Gastrocnemius medialis (tissue), 4 donors: ENCODE results near the gene ACP2.

ENCODE experiments used
- POLR2A ChIP-seq, 2 donors: fragments of 450-650 bp; IDR thresholded peaks; one replicate each; pipeline ENCODE4 v1.6.1; 2017; ENCODE audit warnings: antibody characterized with exemption in 2 of 2, mild to moderate bottlenecking in 2 of 2, moderate library complexity in 2 of 2
- TF ChIP-seq, protein P1 (sequence below), 5 experiments: fragments of 450-650 bp in 3 of 5; fragments of 200-600 bp in 2 of 5; sonication (generic) in 2 of 5; IDR thresholded peaks in 4 of 5; conservative IDR thresholded peaks in 1 of 5; 1 replicate in 4 of 5; 2 replicates in 1 of 5; pipeline ENCODE4 v1.5.1; 2016 to 2019; ENCODE audit warnings: antibody characterized with exemption in 5 of 5, mild to moderate bottlenecking in 3 of 5, moderate library complexity in 3 of 5

DNA sequence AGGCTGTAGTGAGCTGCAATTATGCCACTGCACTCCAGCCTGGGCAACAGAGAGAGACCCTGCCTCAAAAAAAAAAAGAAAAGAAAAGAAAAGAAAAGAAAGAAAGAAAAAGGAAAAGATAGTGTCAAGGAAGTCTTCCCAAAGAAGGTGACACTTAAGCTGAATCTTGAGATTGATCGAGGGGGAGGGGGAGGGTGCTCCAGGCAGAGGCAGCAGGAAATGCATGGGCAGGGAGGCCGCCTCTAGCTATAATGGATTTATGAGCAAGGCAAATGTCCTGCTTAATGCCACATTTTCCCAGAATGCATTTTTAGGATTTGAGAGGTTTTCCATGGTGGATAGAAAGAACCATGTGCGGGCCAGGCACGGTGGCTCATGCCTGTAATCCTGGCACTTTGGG is 47.6 kb downstream of the ACP2 start:
- no peak for TF ChIP-seq POLR2A (IDR thresholded peaks at IDR 0.05)
- TF ChIP-seq, protein P1, sequence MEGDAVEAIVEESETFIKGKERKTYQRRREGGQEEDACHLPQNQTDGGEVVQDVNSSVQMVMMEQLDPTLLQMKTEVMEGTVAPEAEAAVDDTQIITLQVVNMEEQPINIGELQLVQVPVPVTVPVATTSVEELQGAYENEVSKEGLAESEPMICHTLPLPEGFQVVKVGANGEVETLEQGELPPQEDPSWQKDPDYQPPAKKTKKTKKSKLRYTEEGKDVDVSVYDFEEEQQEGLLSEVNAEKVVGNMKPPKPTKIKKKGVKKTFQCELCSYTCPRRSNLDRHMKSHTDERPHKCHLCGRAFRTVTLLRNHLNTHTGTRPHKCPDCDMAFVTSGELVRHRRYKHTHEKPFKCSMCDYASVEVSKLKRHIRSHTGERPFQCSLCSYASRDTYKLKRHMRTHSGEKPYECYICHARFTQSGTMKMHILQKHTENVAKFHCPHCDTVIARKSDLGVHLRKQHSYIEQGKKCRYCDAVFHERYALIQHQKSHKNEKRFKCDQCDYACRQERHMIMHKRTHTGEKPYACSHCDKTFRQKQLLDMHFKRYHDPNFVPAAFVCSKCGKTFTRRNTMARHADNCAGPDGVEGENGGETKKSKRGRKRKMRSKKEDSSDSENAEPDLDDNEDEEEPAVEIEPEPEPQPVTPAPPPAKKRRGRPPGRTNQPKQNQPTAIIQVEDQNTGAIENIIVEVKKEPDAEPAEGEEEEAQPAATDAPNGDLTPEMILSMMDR (IDR thresholded peaks at IDR 0.05 in 4 of 5, conservative IDR thresholded peaks at IDR 0.05 in 1 of 5) = no peak
